Esophagus muscularis mucosa (tissue), 4 donors: Measurements from ENCODE around the gene ARHGAP9. TPM values are rescaled to one million over a fixed set of nuclear protein-coding genes. Genes with fewer than 3 reads are reported as not detected.

Experiments used
- DNase-seq: peaks from one replicate; pipeline ENCODE4 v3.0.0-alpha.2; 2017; ENCODE audit errors: extremely low spot score
- H3K27ac ChIP-seq, 4 donors: fragments of 200-600 bp; sonication (generic); replicated peaks in 1 of 4; 1 replicate in 3 of 4; 2 replicates in 1 of 4; pipeline ENCODE4 v1.5.1; 2016 to 2019; ENCODE audit warnings: mild to moderate bottlenecking in 1 of 4
- H3K27me3 ChIP-seq, 4 donors: fragments of 200-600 bp; sonication (generic); one replicate each; pipeline versions ENCODE4 v1.5.1 to v1.6.0; 2016 to 2019
- H3K36me3 ChIP-seq, 4 donors: fragments of 200-600 bp; sonication (generic); one replicate each; pipeline ENCODE4 v1.5.1; 2016 to 2019
- H3K4me1 ChIP-seq, 4 donors: fragments of 200-600 bp; sonication (generic); one replicate each; pipeline ENCODE4 v1.5.1; 2016 to 2019
- H3K4me3 ChIP-seq, 4 donors: fragments of 200-600 bp; sonication (generic); 1 replicate in 2 of 4; 2 replicates in 2 of 4; pipeline ENCODE4 v1.5.1; 2016 to 2019; ENCODE audit warnings: mild to moderate bottlenecking in 4 of 4, moderate library complexity in 1 of 4
- H3K9me3 ChIP-seq, 4 donors: fragments of 200-600 bp; sonication (generic); 1 replicate in 3 of 4; 2 replicates in 1 of 4; pipeline ENCODE4 v1.5.1; 2016 to 2019
- EP300 ChIP-seq: sonication (generic); formaldehyde crosslinking; IDR thresholded peaks from one replicate; pipeline ENCODE4 v1.6.1; 2017; ENCODE audit warnings: antibody characterized with exemption
- POLR2A ChIP-seq: fragments of 450-650 bp; IDR thresholded peaks from one replicate; pipeline ENCODE4 v1.6.1; 2017; ENCODE audit warnings: antibody characterized with exemption, moderate library complexity, mild to moderate bottlenecking, low read depth
- POLR2AphosphoS5 ChIP-seq, 2 donors: sonication (generic); formaldehyde crosslinking; IDR thresholded peaks; one replicate each; pipeline ENCODE4 v1.6.1; 2017; ENCODE audit warnings: antibody characterized with exemption in 2 of 2
- WGBS: methylation state at CpG from one replicate; pipeline ENCODE4 v1.1.5; 2018; 5-methylcytosine and 5-hydroxymethylcytosine counted together
- intact Hi-C: fragments of 100-400 bp; cut with DNase I; formaldehyde crosslinking; loops from one replicate; pipeline ENCODE4 v1.15.1; 2023
- total RNA-seq, 4 donors: library from RNA; depleted of rRNA; stranded (reverse); fragments of >200 nt; gene quantifications; one replicate each; pipeline versions ENCODE4 v1.1.0 to v1.2.1, GENCODE V29; 2016
- TF ChIP-seq, protein P1 (sequence below), 3 experiments: fragments of 200-600 bp in 2 of 3; fragments of 450-650 bp in 1 of 3; sonication (generic) in 2 of 3; IDR thresholded peaks; one replicate each; pipeline ENCODE4 v1.5.1; 2017 to 2019; ENCODE audit warnings: antibody characterized with exemption in 3 of 3, mild to moderate bottlenecking in 2 of 3, moderate library complexity in 1 of 3

ARHGAP9 gene
- total RNA-seq, 4 donors from 2014 or later = 6.0 to 12.9 (median 8.8) TPM

DNA sequence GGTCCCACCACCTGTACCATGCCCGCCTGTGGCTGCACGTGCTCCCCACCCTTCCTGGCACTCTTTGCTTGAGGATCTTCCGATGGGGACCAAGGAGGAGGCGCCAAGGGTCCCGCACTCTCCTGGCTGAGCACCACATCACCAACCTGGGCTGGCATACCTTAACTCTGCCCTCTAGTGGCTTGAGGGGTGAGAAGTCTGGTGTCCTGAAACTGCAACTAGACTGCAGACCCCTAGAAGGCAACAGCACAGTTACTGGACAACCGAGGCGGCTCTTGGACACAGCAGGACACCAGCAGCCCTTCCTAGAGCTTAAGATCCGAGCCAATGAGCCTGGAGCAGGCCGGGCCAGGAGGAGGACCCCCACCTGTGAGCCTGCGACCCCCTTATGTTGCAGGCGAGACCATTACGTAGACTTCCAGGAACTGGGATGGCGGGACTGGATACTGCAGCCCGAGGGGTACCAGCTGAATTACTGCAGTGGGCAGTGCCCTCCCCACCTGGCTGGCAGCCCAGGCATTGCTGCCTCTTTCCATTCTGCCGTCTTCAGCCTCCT, 23.4 kb downstream of the ARHGAP9 start:
- no peaks in the 10 kb centered on the region for H3K9me3 ChIP-seq
- peaks cover 33 to 41% (median 39%) of the 10 kb centered on the region in 4 donors for H3K4me1 ChIP-seq
- H3K4me3 ChIP-seq = no peak overlapping the region
- intact Hi-C loops = no loop called here
- peaks cover 0 to 24% (median 2%) of the 10 kb centered on the region in 4 donors for H3K27me3 ChIP-seq
- no peaks in the 10 kb centered on the region for H3K36me3 ChIP-seq
- no peak overlapping the region for H3K27ac ChIP-seq
- TF ChIP-seq, protein P1, sequence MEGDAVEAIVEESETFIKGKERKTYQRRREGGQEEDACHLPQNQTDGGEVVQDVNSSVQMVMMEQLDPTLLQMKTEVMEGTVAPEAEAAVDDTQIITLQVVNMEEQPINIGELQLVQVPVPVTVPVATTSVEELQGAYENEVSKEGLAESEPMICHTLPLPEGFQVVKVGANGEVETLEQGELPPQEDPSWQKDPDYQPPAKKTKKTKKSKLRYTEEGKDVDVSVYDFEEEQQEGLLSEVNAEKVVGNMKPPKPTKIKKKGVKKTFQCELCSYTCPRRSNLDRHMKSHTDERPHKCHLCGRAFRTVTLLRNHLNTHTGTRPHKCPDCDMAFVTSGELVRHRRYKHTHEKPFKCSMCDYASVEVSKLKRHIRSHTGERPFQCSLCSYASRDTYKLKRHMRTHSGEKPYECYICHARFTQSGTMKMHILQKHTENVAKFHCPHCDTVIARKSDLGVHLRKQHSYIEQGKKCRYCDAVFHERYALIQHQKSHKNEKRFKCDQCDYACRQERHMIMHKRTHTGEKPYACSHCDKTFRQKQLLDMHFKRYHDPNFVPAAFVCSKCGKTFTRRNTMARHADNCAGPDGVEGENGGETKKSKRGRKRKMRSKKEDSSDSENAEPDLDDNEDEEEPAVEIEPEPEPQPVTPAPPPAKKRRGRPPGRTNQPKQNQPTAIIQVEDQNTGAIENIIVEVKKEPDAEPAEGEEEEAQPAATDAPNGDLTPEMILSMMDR (IDR thresholded peaks at IDR 0.05) = peak in 2 of 3 experiments; percentile 22 to 45
- TF ChIP-seq EP300 = no peak
- no peak for DNase-seq
- WGBS = 23% methylated on average over 6 of the region's 15 CpGs

DNA sequence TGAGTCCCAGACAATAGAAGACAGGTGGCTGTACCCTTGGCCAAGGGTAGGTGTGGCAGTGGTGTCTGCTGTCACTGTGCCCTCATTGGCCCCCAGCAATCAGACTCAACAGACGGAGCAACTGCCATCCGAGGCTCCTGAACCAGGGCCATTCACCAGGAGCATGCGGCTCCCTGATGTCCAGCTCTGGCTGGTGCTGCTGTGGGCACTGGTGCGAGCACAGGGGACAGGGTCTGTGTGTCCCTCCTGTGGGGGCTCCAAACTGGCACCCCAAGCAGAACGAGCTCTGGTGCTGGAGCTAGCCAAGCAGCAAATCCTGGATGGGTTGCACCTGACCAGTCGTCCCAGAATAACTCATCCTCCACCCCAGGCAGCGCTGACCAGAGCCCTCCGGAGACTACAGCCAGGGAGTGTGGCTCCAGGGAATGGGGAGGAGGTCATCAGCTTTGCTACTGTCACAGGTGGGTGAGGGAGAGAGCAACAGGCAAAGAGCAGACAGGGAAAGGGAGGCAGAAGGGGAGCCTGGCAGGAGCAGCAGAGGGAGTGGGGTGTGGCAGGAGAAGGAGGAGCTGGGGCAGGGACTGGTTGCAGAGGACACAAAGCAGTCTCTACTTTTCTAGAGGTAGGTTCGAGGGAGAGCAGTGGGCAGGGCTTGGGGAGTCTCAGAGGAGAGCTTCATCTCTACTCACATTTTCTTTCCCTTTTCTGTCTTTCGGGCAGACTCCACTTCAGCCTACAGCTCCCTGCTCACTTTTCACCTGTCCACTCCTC, 24.1 kb downstream of the ARHGAP9 start:
- intact Hi-C loops = no loop called here
- no peaks in the 10 kb centered on the region for H3K36me3 ChIP-seq
- H3K27ac ChIP-seq = no peak overlapping the region
- no peaks in the 10 kb centered on the region for H3K9me3 ChIP-seq
- 46% methylated on average over 8 of the region's 10 CpGs for WGBS
- peaks cover 0 to 18% (median 0%) of the 10 kb centered on the region in 4 donors for H3K27me3 ChIP-seq
- peaks cover 27 to 35% (median 32%) of the 10 kb centered on the region in 4 donors for H3K4me1 ChIP-seq
- TF ChIP-seq POLR2A (no peak), POLR2AphosphoS5 (IDR thresholded peaks at IDR 0.05) (no peak), EP300 (no peak)
- TF ChIP-seq, protein P1 (IDR thresholded peaks at IDR 0.05) = no peak
- H3K4me3 ChIP-seq = no peak overlapping the region
- no peak for DNase-seq

DNA sequence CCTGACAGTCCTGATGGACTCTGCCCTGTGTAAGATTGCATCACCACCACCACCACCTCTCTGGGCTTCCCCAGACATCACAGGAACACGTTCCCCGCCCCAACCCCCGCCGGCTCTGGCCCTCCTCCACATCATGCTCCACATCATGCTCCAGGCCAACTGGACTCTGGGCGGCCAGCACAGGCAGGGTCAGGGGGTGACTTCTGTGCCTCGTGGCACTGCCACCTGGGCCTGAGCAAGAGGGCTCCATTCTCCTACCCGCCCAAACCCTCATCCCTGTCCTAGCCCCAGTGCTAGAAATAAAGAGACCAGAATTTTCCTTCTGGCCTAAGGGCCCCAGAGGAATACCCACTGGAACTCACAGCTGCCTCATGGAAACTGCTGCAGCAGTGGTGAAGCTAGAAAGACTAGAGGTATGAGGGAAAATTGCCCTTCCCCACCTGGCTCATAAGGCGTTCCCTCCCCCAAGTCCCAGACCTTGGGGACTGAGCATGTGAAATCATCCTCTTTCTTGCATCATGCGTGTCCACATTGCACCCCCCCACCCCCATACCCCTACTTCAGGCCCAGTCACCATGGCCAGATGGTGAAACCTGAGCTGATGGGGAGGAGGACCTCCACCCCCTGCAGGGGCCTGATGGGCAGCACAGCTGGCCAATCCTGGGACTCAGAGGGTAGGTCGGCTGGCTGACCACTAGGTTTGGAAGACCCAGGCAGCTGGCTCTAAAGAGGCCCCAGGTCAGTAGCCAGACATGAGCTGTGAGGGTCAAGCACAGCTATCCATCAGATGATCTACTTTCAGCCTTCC, 24.9 kb downstream of the ARHGAP9 start, which contains the start of gene INHBE:
INHBE (plus strand) TSS at position 742 of the 808 bp plus-strand sequence. CDS start 230 bp downstream, outside the sequence.
- H3K9me3 ChIP-seq = no peaks in the 10 kb centered on the region
- H3K27ac ChIP-seq = no peak within 1 kb of the TSS
- no peak for DNase-seq
- TF ChIP-seq, protein P1 (IDR thresholded peaks at IDR 0.05) = no peak
- no peak for TF ChIP-seq EP300
- no peak for TF ChIP-seq POLR2AphosphoS5 (IDR thresholded peaks at IDR 0.05)
- TF ChIP-seq POLR2A = no peak
- peaks cover 19 to 27% (median 25%) of the 10 kb centered on the region in 4 donors for H3K4me1 ChIP-seq
- 54% methylated on average over 6 of the region's 10 CpGs for WGBS
- H3K27me3 ChIP-seq = peaks cover 0 to 15% (median 0%) of the 10 kb centered on the region in 4 donors
- intact Hi-C loops = no loop called here
- H3K36me3 ChIP-seq = no peaks in the 10 kb centered on the region
- no peak within 1 kb of the TSS for H3K4me3 ChIP-seq

DNA sequence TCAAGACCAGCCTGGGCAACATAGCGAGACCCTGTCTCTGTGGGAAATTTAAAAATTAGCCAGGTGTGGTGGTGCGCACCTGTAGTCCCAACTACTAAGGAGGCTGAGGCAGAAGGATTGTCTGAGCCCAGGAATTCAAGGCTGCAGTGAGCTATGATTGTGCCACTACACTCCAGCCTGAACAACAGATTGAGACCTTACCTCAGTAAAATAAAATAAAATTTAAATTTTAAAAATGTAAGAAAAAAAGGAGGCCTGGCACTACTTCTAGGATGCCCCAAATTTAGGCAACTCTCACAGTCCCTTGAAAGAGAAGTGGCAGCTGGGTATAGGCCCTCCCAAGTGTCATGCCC, 25.5 kb downstream of the ARHGAP9 start:
- intact Hi-C loops = no loop called here
- Histone ChIP-seq H3K9me3 (no peaks in the 10 kb centered on the region), H3K27ac (no peak overlapping the region), H3K4me1 (peaks cover 18 to 25% (median 23%) of the 10 kb centered on the region in 4 donors), H3K4me3 (no peak overlapping the region), H3K27me3 (peaks cover 0 to 15% (median 0%) of the 10 kb centered on the region in 4 donors), H3K36me3 (no peaks in the 10 kb centered on the region)
- WGBS = 96% methylated on average over 2 of the region's 2 CpGs
- no peak for TF ChIP-seq EP300
- TF ChIP-seq, protein P1 (IDR thresholded peaks at IDR 0.05) = no peak
- no peak for TF ChIP-seq POLR2AphosphoS5 (IDR thresholded peaks at IDR 0.05)
- TF ChIP-seq POLR2A = no peak
- DNase-seq = no peak
